SJCRH30 (cell line): ENCODE data around the gene MTTP. TPM values are rescaled to one million over a fixed set of nuclear protein-coding genes. Genes with fewer than 3 reads are reported as not detected.

Experiments
- DNase-seq, 2 experiments: peaks; one replicate each; pipeline ENCODE4 v3.0.0-alpha.2; 2015 to 2020
- H3K27ac ChIP-seq: fragments of 250-450 bp; sonication (Bioruptor Pico); 2 replicates; pipeline ENCODE4 v1.5.1; 2020; ENCODE audit warnings: mild to moderate bottlenecking, moderate library complexity
- H3K27me3 ChIP-seq: fragments of 250-450 bp; sonication (Bioruptor Pico); 2 replicates; pipeline ENCODE4 v1.5.1; 2020; ENCODE audit warnings: mild to moderate bottlenecking, moderate library complexity
- H3K36me3 ChIP-seq: fragments of 250-450 bp; sonication (Bioruptor Pico); 2 replicates; pipeline ENCODE4 v1.5.1; 2020; ENCODE audit warnings: mild to moderate bottlenecking, moderate library complexity
- H3K4me1 ChIP-seq: fragments of 250-450 bp; sonication (Bioruptor Pico); 2 replicates; pipeline ENCODE4 v1.5.1; 2020; ENCODE audit warnings: mild to moderate bottlenecking, moderate library complexity
- H3K4me3 ChIP-seq: fragments of 250-450 bp; sonication (Bioruptor Pico); 2 replicates; pipeline ENCODE4 v1.5.1; 2020; ENCODE audit warnings: mild to moderate bottlenecking, moderate library complexity
- H3K9me3 ChIP-seq: fragments of 250-450 bp; sonication (Bioruptor Pico); replicated peaks from 2 replicates; pipeline ENCODE4 v1.5.1; 2020; ENCODE audit warnings: mild to moderate bottlenecking, moderate library complexity
- total RNA-seq: library from RNA; depleted of rRNA; stranded (reverse); fragments of >200 nt; shearing (Covaris generic); gene quantifications from 2 replicates; pipeline ENCODE4 v1.2.3, GENCODE V29; 2014

Gene MTTP
- total RNA-seq, 1 experiment from 2014 or later, result 0.20 TPM

DNA sequence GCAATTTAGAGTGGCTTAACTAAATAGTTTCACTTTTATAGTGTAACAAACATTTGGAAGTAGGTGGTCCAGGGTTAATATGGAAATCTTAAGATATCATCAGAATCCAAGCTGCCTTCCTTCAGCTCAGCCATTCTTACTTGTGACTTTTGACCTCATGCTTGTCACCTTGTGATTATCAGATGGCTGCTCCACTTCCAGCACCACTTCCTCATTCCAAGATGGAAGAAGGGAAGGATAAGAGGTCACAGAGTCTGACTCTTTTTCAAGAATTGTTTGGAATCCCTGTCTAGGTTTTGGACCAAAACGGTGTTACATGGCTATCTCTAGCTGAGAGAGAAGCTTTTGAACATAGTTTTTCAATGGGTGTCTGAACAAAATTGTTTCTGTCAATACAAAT lies 39.9 kb downstream of the MTTP start:
- DNase-seq, result no peak
- Histone ChIP-seq H3K27me3 (no peaks in the 10 kb centered on the region), H3K4me3 (no peak overlapping the region), H3K4me1 (no peaks in the 10 kb centered on the region), H3K36me3 (no peaks in the 10 kb centered on the region), H3K9me3 (no peaks in the 10 kb centered on the region), H3K27ac (no peak overlapping the region)

DNA sequence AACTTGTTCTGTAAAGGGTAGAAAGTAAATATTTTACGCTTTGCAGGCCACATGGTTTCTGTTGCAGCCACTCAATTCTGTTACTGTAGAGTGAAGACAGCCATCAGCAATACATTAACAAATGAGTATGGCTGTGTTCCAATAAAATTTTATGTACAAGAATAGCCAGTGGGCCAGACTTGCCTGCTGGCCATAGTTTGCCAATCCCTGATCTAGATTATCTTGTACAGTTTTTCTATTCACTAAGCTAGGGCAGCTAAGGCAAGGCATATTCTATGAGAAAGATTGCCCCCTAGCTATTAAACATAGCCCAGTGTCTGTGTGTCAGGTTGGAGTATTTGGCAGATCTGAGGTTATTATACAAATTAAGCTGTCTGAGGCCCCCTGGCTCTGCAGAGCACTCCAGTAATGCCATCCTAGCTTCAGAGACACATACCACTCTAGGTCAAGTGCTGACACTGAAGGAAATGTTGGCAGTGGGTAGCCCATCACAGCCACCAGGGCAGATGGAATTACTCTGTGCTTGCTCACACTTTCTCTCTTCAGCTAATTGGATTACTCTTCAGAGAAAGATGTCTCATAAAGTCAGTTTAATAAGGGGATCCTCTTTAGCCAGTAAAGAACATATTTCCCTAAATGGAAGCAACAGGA lies 40.7 kb downstream of the MTTP start:
- no peaks in the 10 kb centered on the region for H3K9me3 ChIP-seq
- H3K36me3 ChIP-seq, result no peaks in the 10 kb centered on the region
- H3K4me3 ChIP-seq, result no peak overlapping the region
- H3K4me1 ChIP-seq, result no peaks in the 10 kb centered on the region
- no peak for DNase-seq
- H3K27ac ChIP-seq, result no peak overlapping the region
- H3K27me3 ChIP-seq, result no peaks in the 10 kb centered on the region

DNA sequence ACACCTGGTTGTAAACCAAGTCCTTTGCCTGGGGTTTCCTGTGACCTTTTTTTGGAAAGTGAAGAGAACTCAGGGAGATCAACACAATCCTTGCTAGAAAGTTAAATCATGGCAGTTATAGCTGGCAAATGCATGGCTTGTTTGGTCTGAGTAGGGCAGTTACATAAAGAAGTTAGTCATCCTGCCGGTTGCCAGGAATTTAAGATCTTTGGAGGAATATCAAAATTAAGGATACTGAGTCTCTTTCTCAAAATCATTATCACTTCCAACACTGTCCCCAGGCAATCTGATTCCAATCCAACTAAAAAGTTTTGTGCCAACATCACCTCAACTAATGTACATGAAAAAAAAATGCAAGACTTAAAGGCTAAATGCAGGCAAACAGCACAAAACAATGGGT lies 42.8 kb downstream of the MTTP start:
- no peaks in the 10 kb centered on the region for H3K27me3 ChIP-seq
- no peak overlapping the region for H3K4me3 ChIP-seq
- H3K4me1 ChIP-seq, result no peaks in the 10 kb centered on the region
- H3K36me3 ChIP-seq, result no peaks in the 10 kb centered on the region
- no peaks in the 10 kb centered on the region for H3K9me3 ChIP-seq
- DNase-seq, result no peak
- no peak overlapping the region for H3K27ac ChIP-seq

DNA sequence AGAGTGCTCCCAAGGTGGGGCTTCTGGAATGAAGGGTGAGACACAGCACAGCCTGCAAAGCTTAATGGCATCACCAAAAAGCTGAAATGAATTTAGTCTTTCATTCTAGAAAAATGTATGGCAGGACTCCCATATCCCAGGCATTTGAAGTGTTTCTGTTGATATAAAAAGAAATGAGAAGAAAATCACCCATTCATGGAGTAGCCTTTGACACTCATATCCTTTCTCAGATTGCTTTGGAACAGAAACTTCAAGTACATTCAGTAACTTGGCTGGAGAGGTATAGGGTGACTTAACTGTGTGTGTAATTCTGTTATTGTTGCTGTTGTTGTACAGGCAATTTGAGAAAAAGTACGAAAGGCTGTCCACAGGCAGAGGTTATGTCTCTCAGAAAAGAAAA lies 47.7 kb downstream of the MTTP start:
- Histone ChIP-seq H3K36me3 (no peaks in the 10 kb centered on the region), H3K27me3 (no peaks in the 10 kb centered on the region), H3K4me1 (no peaks in the 10 kb centered on the region), H3K27ac (no peak overlapping the region), H3K4me3 (no peak overlapping the region), H3K9me3 (no peaks in the 10 kb centered on the region)
- no peak for DNase-seq

DNA sequence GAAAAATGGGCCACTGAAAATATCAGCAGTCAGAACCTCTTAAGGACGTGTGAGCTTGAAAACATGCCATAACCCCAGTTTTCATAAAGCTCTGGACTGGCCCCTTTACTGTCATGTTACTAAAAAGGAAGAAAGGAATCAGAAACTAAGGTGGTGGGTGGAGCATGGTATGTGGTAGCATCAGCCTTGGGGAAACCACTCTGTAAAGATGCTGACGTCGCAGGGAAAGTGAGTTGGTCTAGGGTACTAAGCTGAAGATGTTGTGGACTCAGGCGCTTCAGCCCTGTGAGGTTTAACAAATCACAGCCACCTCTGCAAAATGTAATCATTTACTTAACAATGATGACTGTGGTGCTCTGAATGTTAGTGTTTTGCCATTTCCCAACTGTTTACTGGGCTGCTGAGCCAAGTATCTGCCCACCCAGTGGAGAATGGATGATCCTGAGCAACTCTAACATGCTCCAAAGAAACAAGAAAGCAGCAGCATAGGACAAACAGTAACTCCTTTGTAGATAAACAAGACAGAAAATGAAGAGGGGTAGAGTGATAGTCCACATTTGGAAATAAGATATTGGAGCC lies 49.6 kb downstream of the MTTP start:
- no peak overlapping the region for H3K4me3 ChIP-seq
- no peak overlapping the region for H3K27ac ChIP-seq

DNA sequence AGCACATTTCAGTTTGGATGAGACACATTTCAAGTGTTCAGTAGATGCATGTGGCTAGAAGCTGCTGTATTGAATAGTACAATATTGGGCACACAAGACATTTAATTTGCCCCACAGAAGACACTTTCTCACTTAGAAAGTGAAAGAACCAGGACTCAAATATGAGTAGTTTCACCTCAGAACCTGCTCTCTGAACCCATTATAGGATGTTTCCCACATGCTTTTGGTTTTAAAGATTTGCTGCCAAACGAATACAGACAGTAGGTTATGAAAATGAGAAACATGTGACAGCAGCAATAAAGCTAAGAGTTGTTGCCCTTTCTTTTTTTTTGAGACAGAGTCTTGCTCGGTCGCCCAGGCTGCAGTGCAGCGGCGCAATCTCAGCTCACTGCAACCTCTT lies 50.7 kb downstream of the MTTP start:
- no peak overlapping the region for H3K27ac ChIP-seq
- no peaks in the 10 kb centered on the region for H3K9me3 ChIP-seq
- no peaks in the 10 kb centered on the region for H3K36me3 ChIP-seq
- no peak overlapping the region for H3K4me3 ChIP-seq
- H3K27me3 ChIP-seq, result no peaks in the 10 kb centered on the region
- no peak for DNase-seq
- H3K4me1 ChIP-seq, result no peaks in the 10 kb centered on the region

More for the DNA sequence above, 49.6 kb downstream of the MTTP start:
- H3K9me3 ChIP-seq, result no peaks in the 10 kb centered on the region
- H3K36me3 ChIP-seq, result no peaks in the 10 kb centered on the region
- no peak for DNase-seq
- H3K27me3 ChIP-seq, result no peaks in the 10 kb centered on the region
- no peaks in the 10 kb centered on the region for H3K4me1 ChIP-seq

DNA sequence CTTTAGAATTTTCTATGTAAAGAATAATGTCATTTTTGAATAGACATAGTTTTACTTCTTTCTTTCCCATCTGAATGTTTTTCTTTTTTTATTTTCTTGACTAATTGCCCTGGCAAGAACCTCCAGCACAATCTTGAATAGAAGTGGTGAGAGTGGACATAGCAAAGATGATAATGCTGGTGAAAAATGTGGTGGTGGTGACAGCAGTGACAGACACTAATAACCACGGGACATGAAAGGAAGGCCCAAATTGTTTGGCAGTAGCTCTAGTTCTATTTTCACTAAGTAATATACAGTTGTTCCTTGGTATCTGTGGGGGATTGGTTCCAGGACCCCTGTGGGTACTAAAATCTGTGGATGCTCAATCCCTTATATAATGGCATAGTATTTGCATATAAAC lies 53.4 kb downstream of the MTTP start:
- Histone ChIP-seq H3K4me1 (no peaks in the 10 kb centered on the region), H3K36me3 (no peaks in the 10 kb centered on the region), H3K27ac (no peak overlapping the region), H3K4me3 (no peak overlapping the region), H3K27me3 (no peaks in the 10 kb centered on the region), H3K9me3 (no peaks in the 10 kb centered on the region)
- DNase-seq, result no peak

DNA sequence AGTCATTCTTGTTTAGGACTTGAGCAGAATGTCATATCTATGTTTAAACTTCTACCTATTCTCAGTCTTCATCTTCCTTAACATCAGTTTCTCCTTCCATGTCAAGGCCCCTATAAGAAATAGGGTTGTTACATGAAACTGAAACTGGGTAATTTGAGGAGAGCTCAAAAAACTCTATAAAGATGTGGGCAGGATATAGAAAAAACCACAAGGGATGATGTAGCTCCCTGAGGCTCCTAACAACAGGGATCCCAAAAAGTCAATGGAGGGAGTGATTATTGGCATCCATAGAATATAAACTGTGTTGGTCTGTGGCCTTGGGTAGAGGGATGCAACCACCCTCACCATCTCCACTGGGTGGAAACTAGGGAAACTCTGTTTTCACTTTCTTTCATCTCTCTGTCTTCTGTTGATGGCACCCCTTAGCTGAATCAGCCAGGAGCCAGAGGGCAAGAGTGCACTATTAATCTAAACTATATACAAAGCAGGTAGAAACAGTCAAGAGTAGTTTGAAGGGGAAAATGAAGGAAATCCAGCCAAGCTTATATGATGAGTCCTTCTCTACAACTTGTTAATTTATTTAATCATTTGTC lies 55.4 kb downstream of the MTTP start:
- DNase-seq, result no peak
- Histone ChIP-seq H3K9me3 (no peaks in the 10 kb centered on the region), H3K4me1 (no peaks in the 10 kb centered on the region), H3K27me3 (no peaks in the 10 kb centered on the region), H3K27ac (no peak overlapping the region), H3K36me3 (no peaks in the 10 kb centered on the region), H3K4me3 (no peak overlapping the region)

DNA sequence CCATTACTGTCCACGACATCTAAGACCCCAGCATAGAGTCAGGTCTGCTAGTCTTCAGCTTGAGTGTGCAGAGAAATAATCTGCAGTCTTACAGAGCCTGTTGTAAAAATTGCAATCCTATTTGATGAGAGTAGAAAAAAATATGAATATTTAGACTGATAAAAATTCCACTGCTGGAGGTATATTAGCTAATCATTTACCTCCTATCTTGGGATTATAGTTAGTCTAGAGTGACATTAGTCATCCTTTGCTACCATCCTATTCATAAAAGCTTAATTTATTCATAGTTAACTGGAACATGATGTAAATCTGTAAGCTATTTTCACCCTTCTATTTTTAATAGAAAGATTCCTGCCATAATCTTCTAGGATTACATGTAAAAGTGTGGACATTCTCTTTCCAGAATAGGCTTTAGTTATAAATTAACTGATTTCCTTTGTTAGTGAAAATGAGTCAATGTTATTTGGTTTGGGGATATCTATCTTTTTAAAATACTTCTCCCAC lies 56.3 kb downstream of the MTTP start:
- H3K27me3 ChIP-seq, result no peaks in the 10 kb centered on the region
- no peaks in the 10 kb centered on the region for H3K36me3 ChIP-seq
- H3K9me3 ChIP-seq, result no peaks in the 10 kb centered on the region
- no peaks in the 10 kb centered on the region for H3K4me1 ChIP-seq
- no peak for DNase-seq
- no peak overlapping the region for H3K4me3 ChIP-seq
- no peak overlapping the region for H3K27ac ChIP-seq

DNA sequence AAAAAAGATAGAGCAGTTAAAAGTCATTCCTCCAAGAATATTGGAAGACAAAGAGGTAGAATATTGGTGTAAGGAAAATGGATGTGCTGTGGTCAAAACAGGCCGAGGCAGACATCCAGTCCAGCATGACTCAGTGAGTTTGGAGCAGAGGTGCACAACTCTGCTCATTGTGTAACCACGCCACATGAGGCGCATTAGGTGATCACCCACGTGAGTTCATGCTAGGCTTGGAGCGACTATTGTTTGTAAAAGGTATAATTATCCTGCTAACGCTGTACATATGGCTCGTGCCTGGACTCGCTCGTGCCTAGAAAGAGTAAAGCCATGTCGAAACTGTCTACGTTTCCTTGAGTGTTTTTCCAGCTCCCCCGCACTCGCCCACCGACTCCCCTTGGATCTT lies 59.1 kb downstream of the MTTP start:
- H3K9me3 ChIP-seq, result no peaks in the 10 kb centered on the region
- H3K27me3 ChIP-seq, result no peaks in the 10 kb centered on the region
- H3K27ac ChIP-seq, result no peak overlapping the region
- no peak for DNase-seq
- H3K36me3 ChIP-seq, result no peaks in the 10 kb centered on the region
- H3K4me1 ChIP-seq, result no peaks in the 10 kb centered on the region
- no peak overlapping the region for H3K4me3 ChIP-seq

DNA sequence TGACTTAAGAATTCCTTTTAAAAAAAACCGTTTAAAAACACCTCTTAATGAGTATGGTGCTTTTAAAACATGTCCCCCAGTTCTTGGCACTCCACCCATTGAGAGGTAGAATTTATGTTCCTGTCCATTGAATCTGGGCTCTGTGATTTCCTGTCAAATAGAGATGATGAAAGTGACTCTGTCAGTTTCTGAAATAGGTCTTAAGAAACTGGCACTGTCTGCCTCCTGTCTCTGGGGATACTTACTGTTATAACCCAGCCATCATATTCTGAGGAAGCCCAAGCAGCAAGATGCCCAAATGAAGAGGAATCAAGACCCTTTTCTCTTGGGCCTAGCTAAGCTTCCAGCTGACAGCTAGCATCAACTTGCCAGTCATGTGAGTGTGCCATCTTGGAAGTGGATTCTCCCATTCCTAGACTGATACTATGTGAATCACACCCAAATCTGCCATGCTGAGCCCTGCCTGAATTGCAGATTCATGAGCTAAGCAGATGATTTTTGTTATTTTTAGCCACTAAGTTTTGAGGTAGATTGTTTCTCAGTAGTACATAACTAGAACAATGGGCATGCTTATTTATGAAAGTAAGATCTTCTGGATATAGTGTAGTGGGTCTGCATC lies 60.2 kb downstream of the MTTP start:
- no peak overlapping the region for H3K4me3 ChIP-seq
- H3K27me3 ChIP-seq, result no peaks in the 10 kb centered on the region
- H3K4me1 ChIP-seq, result no peaks in the 10 kb centered on the region
- no peaks in the 10 kb centered on the region for H3K36me3 ChIP-seq
- H3K9me3 ChIP-seq, result no peaks in the 10 kb centered on the region
- no peak overlapping the region for H3K27ac ChIP-seq
- DNase-seq, result no peak

DNA sequence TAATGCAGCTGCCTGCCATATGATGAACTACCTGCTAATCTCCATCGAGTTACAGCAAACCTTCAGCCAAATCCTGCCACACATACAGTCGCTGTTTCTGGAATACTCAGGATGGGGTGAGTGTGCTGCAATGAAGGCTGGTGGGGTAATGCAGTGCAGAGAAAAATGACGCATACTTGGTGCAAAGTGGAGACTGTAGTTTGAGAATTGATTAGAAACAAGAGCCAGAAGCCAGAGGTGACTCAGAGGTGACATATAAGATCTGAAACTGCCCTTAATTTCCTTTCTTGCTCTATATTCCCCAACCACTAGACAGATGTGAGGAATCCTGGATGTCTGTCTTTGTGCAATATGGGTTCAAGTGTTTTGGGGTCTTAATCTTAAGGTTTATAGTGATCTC lies 61.0 kb downstream of the MTTP start:
- Histone ChIP-seq H3K27me3 (no peaks in the 10 kb centered on the region), H3K9me3 (no peaks in the 10 kb centered on the region), H3K36me3 (no peaks in the 10 kb centered on the region), H3K4me1 (no peaks in the 10 kb centered on the region), H3K4me3 (no peak overlapping the region), H3K27ac (no peak overlapping the region)
- no peak for DNase-seq

DNA sequence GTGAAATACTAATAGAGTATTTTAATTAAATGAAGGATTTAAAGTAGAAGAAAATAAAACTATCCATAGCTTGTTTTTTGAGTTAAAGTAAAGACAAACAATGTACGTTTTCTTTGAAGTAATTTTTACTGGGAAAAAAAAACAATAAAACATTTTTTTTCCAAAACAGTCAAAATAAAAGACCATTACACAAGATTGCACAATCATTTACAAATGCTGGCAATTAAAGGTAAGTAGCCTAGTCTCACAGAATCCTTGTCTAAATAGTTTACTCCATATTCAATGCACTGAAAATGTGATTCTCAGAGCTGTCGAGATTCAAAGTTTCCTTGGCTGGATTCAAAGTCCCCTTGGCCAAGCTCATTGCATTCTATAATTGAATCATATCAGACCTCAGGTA lies 61.8 kb downstream of the MTTP start:
- Histone ChIP-seq H3K4me1 (no peaks in the 10 kb centered on the region), H3K27me3 (no peaks in the 10 kb centered on the region), H3K4me3 (no peak overlapping the region), H3K36me3 (no peaks in the 10 kb centered on the region), H3K27ac (no peak overlapping the region), H3K9me3 (no peaks in the 10 kb centered on the region)
- DNase-seq, result no peak

DNA sequence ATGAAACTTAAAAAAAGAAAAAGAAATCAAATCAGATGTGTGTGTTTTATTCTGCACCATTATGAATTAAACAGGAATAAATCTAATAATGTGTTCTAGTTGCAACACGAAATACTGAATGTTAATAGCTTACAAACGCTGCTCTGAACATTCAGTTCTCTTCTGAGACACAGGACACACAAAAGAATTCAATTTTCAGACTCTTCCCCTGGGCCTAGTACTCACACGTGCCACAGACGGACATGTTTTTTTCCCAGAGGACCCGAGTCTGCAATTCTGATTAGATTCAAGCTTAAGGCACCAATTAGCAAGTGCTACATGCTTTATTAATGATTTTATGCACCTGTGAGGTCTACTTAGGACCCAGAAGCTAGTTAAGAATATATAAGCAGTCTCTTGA lies 62.5 kb downstream of the MTTP start:
- no peaks in the 10 kb centered on the region for H3K9me3 ChIP-seq
- no peak for DNase-seq
- no peak overlapping the region for H3K27ac ChIP-seq
- H3K36me3 ChIP-seq, result no peaks in the 10 kb centered on the region
- no peaks in the 10 kb centered on the region for H3K27me3 ChIP-seq
- H3K4me1 ChIP-seq, result no peaks in the 10 kb centered on the region
- H3K4me3 ChIP-seq, result no peak overlapping the region

DNA sequence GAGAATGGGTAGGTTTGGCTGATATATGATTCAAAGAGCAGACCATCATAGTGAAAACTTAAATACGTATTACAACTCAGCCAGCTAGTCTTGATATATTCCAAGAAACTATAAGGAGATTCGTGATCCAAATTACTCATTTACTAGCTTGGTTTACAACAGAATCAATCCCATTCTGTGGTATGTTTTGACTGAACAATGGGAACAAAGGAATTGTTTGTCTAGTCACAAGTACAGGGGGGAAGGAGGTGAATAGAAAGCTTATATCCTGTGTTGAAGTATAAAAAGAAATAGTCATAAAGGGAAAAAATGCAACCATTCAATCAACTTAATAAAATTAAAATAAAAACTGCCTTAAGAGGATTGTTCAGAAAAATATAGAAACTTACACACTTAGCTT lies 66.1 kb downstream of the MTTP start:
- Histone ChIP-seq H3K4me1 (no peaks in the 10 kb centered on the region), H3K36me3 (no peaks in the 10 kb centered on the region), H3K27ac (no peak overlapping the region), H3K4me3 (no peak overlapping the region), H3K27me3 (no peaks in the 10 kb centered on the region), H3K9me3 (no peaks in the 10 kb centered on the region)
- DNase-seq, result no peak
